Stomach (tissue), 9 donors: ENCODE results near the gene TAPBPL. TPM values are rescaled to one million over a fixed set of nuclear protein-coding genes. Genes with fewer than 3 reads are reported as not detected.
A peak's percentile ranks its signal among the peaks of the same experiment; 100 is the strongest.

Experiments used
- DNase-seq, 2 donors: peaks; one replicate each; pipeline versions ENCODE4 v3.0.0 to v3.0.0-alpha.2; 2013 to 2019
- H3K27ac ChIP-seq, 5 donors: fragments of 200-600 bp in 4 of 5; sonication (generic) in 4 of 5; one replicate each; pipeline ENCODE4 v1.5.1; 2013 to 2019; ENCODE audit warnings: mild to moderate bottlenecking in 1 of 5, moderate library complexity in 1 of 5
- H3K27me3 ChIP-seq, 3 donors: fragments of 200-600 bp; sonication (generic); one replicate each; pipeline ENCODE4 v1.5.1; 2017 to 2019; ENCODE audit warnings: mixed run types in 1 of 3
- H3K36me3 ChIP-seq, 4 donors: fragments of 200-600 bp; sonication (generic); 1 replicate in 3 of 4; 2 replicates in 1 of 4; pipeline ENCODE4 v1.5.1; 2016 to 2019
- H3K4me1 ChIP-seq, 4 donors: fragments of 200-600 bp; sonication (generic); one replicate each; pipeline ENCODE4 v1.5.1; 2016 to 2019
- H3K4me3 ChIP-seq, 4 donors: fragments of 200-600 bp; sonication (generic) in 3 of 4; one replicate each; pipeline ENCODE4 v1.5.1; 2016 to 2019; ENCODE audit warnings: mild to moderate bottlenecking in 1 of 4
- H3K9me3 ChIP-seq, 4 donors: fragments of 200-600 bp; sonication (generic); one replicate each; pipeline ENCODE4 v1.5.1; 2016 to 2019
- CTCF ChIP-seq, 7 experiments: fragments of 450-650 bp in 4 of 7; fragments of 200-600 bp in 3 of 7; sonication (generic) in 3 of 7; IDR thresholded peaks; one replicate each; pipeline ENCODE4 v1.5.1; 2016 to 2019; ENCODE audit warnings: antibody characterized with exemption in 7 of 7, control low read depth in 2 of 7, mild to moderate bottlenecking in 1 of 7
- EP300 ChIP-seq: sonication (generic); formaldehyde crosslinking; IDR thresholded peaks from one replicate; pipeline ENCODE4 v1.6.1; 2017; ENCODE audit warnings: antibody characterized with exemption
- POLR2A ChIP-seq, 4 donors: fragments of 450-650 bp; IDR thresholded peaks; one replicate each; pipeline ENCODE4 v1.6.1; 2016; ENCODE audit warnings: antibody characterized with exemption in 4 of 4, control low read depth in 2 of 4, mild to moderate bottlenecking in 1 of 4, moderate library complexity in 1 of 4
- POLR2AphosphoS5 ChIP-seq, 3 donors: sonication (generic); formaldehyde crosslinking; IDR thresholded peaks; one replicate each; pipeline ENCODE4 v1.6.1; 2016; ENCODE audit warnings: antibody characterized with exemption in 3 of 3
- WGBS, 5 donors: extraction: QIAGEN DNeasy Blood & Tissue Kit in 3 of 5; methylation state at CpG; one replicate each; pipeline versions ENCODE4 v1.1.5 to v1.1.7; 2013 to 2018; 5-methylcytosine and 5-hydroxymethylcytosine counted together
- intact Hi-C: fragments of 100-400 bp; cut with DNase I; formaldehyde crosslinking; loops from one replicate; pipeline ENCODE4 v1.15.1; 2023; ENCODE audit warnings: low total_unique reads
- polyA plus RNA-seq, 3 donors: library from polyadenylated mRNA; stranded (reverse); fragments of 200-250 nt; gene quantifications; one replicate each; pipeline ENCODE4 v1.2.3, GENCODE V29; 2013
- total RNA-seq, 5 donors: library from RNA; depleted of rRNA; stranded (reverse); fragments of >200 nt; gene quantifications; one replicate each; pipeline versions ENCODE4 v1.1.0 to v1.2.3, GENCODE V29; 2014 to 2016
- donor health status: healthy with polysubstance abuse.
- donor health status: Bipolar disorder and iron deficiency.
- donor health status: healthy.

The TAPBPL gene
- total and polyA plus RNA-seq, 8 donors: 13.0 to 115 (median 15.5) TPM

GRCh38 chr12:6407236-6407954 is 44.4 kb upstream of the TAPBPL start:
- no peaks in the 10 kb centered on the region for H3K4me1 ChIP-seq
- no peak for TF ChIP-seq EP300
- TF ChIP-seq POLR2A (IDR thresholded peaks at IDR 0.05): no peak
- TF ChIP-seq POLR2AphosphoS5 (IDR thresholded peaks at IDR 0.05): no peak
- WGBS, 5 donors: 87 to 93% (median 93%) methylated on average over 10 of the region's 10 CpGs
- H3K9me3 ChIP-seq: no peaks in the 10 kb centered on the region
- intact Hi-C loops: no loop called here
- H3K4me3 ChIP-seq: no peak overlapping the region
- no peaks in the 10 kb centered on the region for H3K36me3 ChIP-seq
- no peak overlapping the region for H3K27ac ChIP-seq
- DNase-seq: no peak
- no peaks in the 10 kb centered on the region for H3K27me3 ChIP-seq

GRCh38 chr12:6416596-6416995 is 35.2 kb upstream of the TAPBPL start:
- intact Hi-C loops: no loop called here
- Histone ChIP-seq H3K27me3 (no peaks in the 10 kb centered on the region), H3K4me3 (no peak overlapping the region), H3K36me3 (no peaks in the 10 kb centered on the region), H3K4me1 (peaks cover 0 to 17% (median 6%) of the 10 kb centered on the region in 4 donors), H3K9me3 (no peaks in the 10 kb centered on the region), H3K27ac (no peak overlapping the region)
- WGBS, 5 donors: 82 to 87% (median 84%) methylated on average over 3 of the region's 3 CpGs
- TF ChIP-seq CTCF (IDR thresholded peaks at IDR 0.05) (no peak), POLR2AphosphoS5 (IDR thresholded peaks at IDR 0.05) (no peak), POLR2A (IDR thresholded peaks at IDR 0.05) (no peak), EP300 (no peak)
- DNase-seq: no peak

- H3K36me3 ChIP-seq: no peaks in the 10 kb centered on the region
- peaks cover 6 to 25% (median 12%) of the 10 kb centered on the region in 4 donors for H3K4me1 ChIP-seq
- intact Hi-C loops: no loop called here
- TF ChIP-seq POLR2AphosphoS5 (IDR thresholded peaks at IDR 0.05): no peak
- no peak for TF ChIP-seq POLR2A (IDR thresholded peaks at IDR 0.05)
- no peak for TF ChIP-seq CTCF (IDR thresholded peaks at IDR 0.05)
- TF ChIP-seq EP300: no peak
- no peaks in the 10 kb centered on the region for H3K9me3 ChIP-seq
- H3K4me3 ChIP-seq: no peak overlapping the region
- no peak overlapping the region for H3K27ac ChIP-seq
- no peaks in the 10 kb centered on the region for H3K27me3 ChIP-seq
- 63 to 83% (median 71%) methylated on average over 6 of the region's 6 CpGs for WGBS, 5 donors
- no peak for DNase-seq
These were observed 33.0 kb upstream of the TAPBPL start for GRCh38 chr12:6418796-6419195.

GRCh38 chr12:6420364-6420763 is 31.5 kb upstream of the TAPBPL start:
- 18 to 60% (median 34%) methylated on average over 4 of the region's 4 CpGs for WGBS, 5 donors
- Histone ChIP-seq H3K4me3 (no peak overlapping the region), H3K27me3 (no peaks in the 10 kb centered on the region), H3K4me1 (peaks cover 8 to 29% (median 15%) of the 10 kb centered on the region in 4 donors), H3K9me3 (no peaks in the 10 kb centered on the region), H3K27ac (peak overlapping the region in 3 of 5 donors; percentile 23 to 65 (median 46)), H3K36me3 (no peaks in the 10 kb centered on the region)
- DNase-seq: no peak
- no peak for TF ChIP-seq POLR2AphosphoS5 (IDR thresholded peaks at IDR 0.05)
- TF ChIP-seq POLR2A (IDR thresholded peaks at IDR 0.05): no peak
- no peak for TF ChIP-seq EP300
- TF ChIP-seq CTCF (IDR thresholded peaks at IDR 0.05): no peak
- intact Hi-C loops: loop anchor here (10.0 kb wide), 1 partner anchor 114 kb away; the partner anchor contains the start of gene GAPDH
